ENCODE measurements around the gene ZBTB20.

DNA sequence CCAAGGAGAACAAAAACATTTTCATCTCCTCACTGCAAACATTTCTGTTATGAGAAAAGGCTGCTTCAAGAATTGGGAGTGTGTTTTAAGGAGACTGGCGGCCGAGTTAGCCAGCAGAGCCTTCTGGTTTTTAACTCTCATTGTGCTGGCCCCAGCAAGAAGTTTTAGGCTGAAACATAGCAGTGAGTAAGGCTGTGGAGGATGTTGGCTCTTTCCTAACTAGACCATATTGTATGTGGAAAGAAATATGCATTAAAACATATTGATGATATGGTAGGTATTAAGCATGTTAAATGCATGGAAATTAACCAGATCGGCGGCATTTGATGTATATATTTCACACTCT, 762.6 kb downstream of the ZBTB20 start:
- TF ChIP-seq, protein P1, sequence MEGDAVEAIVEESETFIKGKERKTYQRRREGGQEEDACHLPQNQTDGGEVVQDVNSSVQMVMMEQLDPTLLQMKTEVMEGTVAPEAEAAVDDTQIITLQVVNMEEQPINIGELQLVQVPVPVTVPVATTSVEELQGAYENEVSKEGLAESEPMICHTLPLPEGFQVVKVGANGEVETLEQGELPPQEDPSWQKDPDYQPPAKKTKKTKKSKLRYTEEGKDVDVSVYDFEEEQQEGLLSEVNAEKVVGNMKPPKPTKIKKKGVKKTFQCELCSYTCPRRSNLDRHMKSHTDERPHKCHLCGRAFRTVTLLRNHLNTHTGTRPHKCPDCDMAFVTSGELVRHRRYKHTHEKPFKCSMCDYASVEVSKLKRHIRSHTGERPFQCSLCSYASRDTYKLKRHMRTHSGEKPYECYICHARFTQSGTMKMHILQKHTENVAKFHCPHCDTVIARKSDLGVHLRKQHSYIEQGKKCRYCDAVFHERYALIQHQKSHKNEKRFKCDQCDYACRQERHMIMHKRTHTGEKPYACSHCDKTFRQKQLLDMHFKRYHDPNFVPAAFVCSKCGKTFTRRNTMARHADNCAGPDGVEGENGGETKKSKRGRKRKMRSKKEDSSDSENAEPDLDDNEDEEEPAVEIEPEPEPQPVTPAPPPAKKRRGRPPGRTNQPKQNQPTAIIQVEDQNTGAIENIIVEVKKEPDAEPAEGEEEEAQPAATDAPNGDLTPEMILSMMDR (IDR thresholded peaks at IDR 0.05; ENCODE audit: insufficient read depth, low read depth, low read length) = no peak
- no peak for TF ChIP-seq EZH2 (IDR thresholded peaks at IDR 0.05; ENCODE audit: insufficient read depth, low read length)
